GM18951 (cell line): ENCODE results near the gene MIER1.

Experiments used
- POLR2A ChIP-seq: IDR thresholded peaks from 4 replicates; pipeline ENCODE4 v1.6.1; 2011; ENCODE audit warnings: mild to moderate bottlenecking; ENCODE audit not compliant: insufficient read length, insufficient read depth; ENCODE audit errors: extremely low read depth
- in situ Hi-C: fragments of 300-500 bp; cut with MboI; formaldehyde crosslinking; loops from one replicate; pipeline ENCODE4 v1.12.0; 2022; ENCODE audit warnings: low sequenced_read_pairs, mixed read lengths, inconsistent platforms; ENCODE audit not compliant: unreplicated experiment

Gene MIER1

DNA sequence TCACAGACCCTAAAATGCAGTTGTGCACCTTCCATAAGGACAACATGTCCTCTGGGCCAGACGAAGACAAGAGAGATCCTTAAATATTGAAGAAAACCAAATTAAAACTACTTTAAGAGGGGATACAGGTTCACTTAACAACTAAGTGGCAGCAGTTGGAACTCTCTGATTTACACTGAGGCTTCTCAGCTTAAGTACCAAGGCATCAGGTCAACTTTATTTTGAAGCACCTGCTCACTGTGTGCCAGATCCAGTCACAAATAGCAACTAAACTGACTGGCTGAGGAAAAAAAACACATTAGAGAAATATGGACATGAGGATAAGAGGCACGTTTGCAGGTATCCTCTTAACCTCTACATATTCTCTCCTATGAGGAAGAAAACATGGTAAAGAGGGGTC lies 96.0 kb downstream of the MIER1 start:
- in situ Hi-C loops: no loop called here
- no peak for TF ChIP-seq POLR2A

GRCh38 chr1:67029472-67029871 lies 104.7 kb downstream of the MIER1 start:
- in situ Hi-C loops: no loop called here
- no peak for TF ChIP-seq POLR2A

GRCh38 chr1:67031121-67031858 lies 106.5 kb downstream of the MIER1 start:
- no peak for TF ChIP-seq POLR2A
- in situ Hi-C loops: no loop called here

- in situ Hi-C loops: no loop called here
- no peak for TF ChIP-seq POLR2A
These were observed 107.1 kb downstream of the MIER1 start for GRCh38 chr1:67031859-67032247.
